Activated CD4-positive, alpha-beta T cell treated with anti-CD3 and anti-CD28 coated beads, Interleukin-2, Interleukin-6, amounts not matched to agents 100 ng/mL and 50 ng/mL, durations not matched to agents 16 hours and 8 hours (primary cell): ENCODE measurements around the gene VPS51.
A peak's percentile ranks its signal among the peaks of the same experiment; 100 is the strongest.

Source experiments
- DNase-seq: peaks from one replicate; pipeline ENCODE4 v3.0.0-alpha.2; 2020

VPS51 gene

GRCh38 chr11:65121865-65122696 lies 26.1 kb downstream of the VPS51 start, which contains the start of the genes FAU and MRPL49:
Gene FAU, minus strand, starts transcription at chr11:65122134. Its CDS starts 321 bp downstream, at chr11:65121813.
Gene MRPL49, plus strand, starts transcription at chr11:65122321. Its CDS starts 26 bp downstream, at chr11:65122347.
- DNase-seq: peak; percentile 99

DNA sequence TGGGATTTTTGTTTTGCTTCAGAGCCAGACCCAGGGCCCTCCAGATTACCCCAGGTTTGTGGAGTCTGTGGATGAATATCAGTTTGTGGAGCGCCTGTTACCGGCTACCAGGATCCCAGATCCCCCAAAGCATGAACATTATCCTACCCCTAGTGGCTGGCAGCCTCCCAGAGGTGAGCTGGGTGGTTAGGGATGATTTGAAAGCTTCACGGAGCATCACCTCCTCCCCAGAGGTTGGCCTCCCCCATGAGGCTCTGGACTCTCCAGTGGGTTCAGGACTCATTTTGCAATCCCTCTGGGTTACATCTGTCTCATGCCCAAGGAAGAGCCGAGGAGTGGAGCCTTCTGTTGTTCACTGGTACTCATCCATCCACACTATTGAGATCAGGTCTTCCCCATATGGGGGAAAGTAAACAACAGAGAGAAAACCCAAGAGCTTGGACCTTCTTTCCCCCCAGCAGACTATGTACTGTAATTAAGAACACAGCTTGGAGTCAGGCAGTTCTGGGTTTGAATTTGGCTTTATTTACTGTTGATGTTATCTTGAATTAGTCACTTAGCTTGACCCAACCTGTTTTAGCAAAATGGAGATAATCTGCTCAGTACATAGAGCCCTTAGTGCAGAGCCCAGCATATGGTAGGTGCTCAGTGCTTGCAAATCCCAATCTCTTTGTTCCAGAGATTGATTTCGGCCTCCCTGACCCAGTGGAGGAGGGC lies 28.6 kb downstream of the VPS51 start:
- DNase-seq: no peak

- DNase-seq: no peak
These were observed 29.4 kb downstream of the VPS51 start for GRCh38 chr11:65125197-65126056.

DNA sequence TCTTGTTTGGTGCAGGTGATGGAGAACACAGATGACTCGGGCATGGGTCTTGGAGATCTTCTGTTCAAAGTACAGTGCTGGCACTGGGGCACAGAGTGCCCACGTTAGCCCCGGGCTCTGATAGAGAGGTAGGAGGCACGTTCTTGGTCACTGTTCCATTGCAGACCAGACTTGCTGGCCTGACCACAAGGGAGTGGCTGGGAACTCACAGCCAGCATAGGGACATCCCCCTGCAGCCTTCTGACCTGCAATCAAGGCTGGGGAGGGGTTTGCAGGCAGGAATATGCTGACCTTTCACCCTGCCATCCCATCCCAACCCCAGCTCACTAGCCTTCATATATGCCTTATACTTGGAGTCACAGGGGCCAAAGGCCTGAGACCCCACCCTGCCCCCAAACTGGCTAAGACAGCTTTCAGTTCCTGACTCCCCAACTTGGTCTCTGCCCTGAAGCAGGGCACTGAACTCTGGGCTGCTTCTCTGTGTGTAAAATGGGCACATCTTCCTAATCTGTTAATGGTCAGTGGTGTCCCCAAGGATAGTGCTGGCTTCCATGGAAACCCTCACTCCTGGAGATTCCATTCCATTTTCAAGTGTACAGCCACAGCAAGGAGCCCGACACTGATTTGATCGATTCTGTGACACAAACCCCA lies 30.7 kb downstream of the VPS51 start:
- DNase-seq: no peak

GRCh38 chr11:65127473-65128181 lies 31.6 kb downstream of the VPS51 start:
- DNase-seq: no peak

DNA sequence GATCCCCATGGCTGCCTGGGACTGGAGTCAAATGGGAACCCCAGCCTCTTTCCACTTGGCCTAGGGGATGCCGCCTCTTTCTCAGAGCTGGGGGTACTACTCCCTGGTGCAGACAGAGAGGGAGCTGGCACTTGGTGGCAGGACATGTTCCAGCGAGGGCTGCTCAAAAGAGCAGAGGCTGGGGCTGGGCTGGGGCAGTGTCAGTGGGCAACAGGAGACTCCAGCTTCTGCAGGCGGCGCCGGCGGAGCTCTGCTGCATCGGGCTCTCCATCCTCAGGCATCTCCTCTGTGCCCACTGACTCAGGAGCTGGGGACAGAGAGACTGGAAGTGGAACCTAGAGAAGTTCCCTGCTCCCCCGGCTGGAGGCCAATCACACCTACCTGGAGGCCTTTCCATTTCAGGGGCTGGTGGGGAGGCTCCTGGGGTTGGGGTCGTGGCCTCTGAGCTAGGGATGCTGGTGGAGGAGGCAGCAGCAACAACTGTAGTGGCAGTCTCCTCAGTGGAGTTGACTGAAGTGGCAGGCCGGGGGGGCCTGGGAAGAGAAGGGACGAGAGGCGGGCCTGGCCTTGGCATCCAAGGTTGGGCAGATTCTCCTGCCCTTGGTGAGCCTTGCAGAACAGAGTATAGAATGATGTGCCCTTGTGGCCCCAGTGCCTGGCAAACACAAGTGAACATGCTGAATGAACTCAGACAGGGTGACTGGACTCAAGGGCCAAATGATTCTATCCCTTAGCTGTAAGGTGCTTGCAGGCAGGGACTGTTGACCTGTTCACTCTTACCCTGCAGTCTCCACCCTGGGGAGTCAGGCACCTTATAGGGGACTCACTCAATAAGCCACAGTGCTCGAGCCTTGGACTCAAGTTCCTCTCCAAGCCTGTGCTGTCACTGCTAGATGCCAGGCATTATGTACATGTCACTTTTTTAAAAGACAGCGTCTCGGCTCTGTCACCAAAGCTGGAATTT lies 32.5 kb downstream of the VPS51 start:
- no peak for DNase-seq

DNA sequence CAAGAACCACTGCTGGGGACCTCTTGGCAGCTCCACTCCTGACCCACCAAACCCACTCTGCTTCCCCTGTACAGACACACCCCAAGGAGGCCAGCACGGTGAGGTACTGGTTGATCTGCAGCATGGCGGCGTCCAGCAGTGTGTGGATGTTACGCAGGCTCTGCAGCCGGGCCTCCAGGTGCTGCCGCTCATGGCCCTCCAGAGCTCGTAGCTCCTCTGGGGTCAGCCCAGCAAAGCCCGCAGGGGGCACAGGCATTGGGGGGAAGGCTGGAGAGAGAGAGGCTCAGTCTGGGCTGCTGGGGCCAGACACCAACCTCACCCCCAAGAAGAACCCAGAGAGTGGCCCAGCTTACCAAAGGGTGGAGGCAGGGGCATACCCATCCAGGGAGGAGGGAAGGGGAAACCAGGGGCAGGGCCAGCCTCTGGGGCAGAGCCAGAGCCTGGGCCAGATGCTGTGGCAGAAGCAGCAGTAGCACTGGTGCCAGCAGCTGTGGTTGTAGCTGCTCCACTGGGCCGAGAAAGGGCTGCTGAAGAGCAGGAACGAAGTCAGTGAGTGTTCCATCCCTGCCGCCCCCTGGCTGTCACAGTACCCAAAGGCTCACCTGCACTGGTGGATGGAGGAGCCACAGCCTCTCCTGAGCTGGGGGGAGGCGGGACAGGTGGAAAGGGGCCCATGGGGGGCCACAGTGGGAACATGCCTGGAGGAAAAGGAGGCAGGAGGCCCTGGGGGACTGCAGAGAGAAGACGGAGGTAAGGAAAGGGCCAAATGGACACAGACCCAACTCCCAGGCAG lies 33.8 kb downstream of the VPS51 start:
- DNase-seq: no peak

DNA sequence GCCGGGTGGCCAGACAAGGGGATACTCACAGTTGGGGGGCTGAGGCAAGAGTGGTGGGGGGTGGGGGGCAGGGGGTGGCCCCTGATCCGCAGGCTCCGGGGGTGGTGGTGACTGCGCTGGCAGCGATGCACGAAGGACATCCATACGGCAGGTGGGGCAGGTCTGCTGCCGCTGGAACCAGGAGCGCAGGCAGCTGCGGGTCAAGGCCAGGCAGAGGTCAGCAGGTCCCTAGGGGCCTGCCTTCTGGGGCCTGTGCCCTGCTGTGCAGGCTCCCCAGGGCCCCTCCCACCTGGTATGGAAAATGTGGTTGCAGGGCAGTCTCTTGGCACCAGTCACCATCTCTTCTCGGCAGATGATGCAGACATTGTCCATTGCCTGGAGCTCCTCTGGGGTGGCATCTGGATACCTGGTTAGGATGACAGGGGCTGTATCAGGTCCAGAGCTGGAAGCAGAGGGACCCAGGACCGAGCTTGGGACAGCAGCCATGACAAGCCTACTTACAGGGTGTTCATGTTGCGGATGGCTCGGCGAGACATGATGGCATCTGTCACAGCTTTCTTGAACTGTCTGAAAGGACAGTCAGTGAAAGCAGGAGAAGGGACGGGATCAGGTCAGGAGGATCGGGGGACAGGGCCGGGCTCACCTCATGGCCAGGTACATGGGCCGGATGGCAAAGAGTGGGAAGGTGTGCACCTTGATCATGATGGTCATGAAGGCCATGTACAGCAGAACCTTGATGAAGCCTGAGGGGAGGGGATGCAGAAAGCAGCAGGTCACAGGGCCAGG lies 34.8 kb downstream of the VPS51 start:
- DNase-seq: no peak

DNA sequence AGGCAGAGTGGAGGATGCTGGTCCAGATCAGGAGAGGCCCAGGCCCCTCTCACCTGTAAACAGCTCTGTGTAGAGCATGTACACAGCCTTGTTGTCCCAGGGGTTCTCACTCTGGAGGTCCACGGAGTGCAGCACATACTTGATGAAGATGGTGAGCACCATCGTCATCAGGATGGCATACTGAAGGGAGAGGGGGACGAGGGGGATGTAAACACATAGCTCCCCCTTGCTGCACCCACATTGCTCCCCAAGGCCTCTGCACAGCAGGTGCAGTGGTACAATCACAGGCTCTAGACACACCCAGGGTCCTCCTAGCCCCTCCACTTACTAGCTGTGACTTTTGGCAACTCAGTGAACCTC lies 35.4 kb downstream of the VPS51 start:
- no peak for DNase-seq

DNA sequence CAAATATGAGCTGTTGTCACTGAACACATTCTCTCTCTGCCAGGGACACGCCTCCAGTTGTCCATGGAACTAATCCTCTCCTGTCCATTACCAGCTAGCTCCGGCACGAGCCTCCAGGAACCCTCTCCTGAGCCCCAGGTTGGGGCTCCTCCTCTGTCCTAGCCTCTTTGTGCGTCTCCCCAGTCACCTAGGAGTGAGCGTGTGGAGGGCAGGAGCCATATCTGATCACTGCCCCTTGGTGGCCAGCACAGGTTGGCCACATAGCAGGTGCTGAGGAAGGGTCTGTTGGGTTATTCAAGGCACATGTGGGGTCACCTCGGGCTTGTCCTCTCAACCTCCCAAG lies 35.9 kb downstream of the VPS51 start:
- no peak for DNase-seq

- DNase-seq: no peak
These were observed 36.4 kb downstream of the VPS51 start for GRCh38 chr11:65132238-65132987.

DNA sequence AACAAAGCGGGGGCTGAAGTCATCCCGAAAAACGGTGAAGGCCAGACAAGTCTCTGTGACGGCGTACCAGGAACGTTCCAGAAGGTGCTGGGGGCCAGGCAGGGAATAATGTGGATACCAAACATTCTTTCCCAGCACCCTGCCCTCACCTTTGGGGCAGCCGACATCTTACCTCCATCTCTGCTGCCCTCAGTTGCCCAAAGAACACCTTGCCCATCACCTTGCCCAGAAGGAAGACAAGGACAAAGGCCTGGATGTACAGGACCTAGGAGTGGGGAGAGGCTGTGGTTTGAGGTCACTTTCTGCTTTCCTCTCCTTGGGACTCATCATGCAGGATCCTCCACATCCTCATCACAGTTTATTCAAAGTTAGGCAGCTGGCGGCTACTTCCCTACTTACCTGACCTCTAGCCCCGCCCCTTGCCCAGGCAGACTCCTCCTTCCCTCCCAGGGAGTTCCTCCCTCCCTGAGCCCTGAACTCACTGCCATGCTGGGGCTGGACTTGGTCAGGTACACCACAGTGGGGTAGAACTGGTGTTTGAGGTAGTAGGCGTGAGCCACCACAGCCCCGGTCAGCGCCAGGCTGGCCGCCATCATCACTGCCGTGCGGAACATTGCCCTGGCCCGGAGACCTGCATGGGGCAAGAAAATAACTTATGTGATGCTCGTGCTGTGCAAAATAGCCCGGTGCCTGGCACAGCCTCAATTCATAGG lies 37.1 kb downstream of the VPS51 start:
- DNase-seq: peak; percentile 67

GRCh38 chr11:65133724-65134123 lies 37.7 kb downstream of the VPS51 start:
- no peak for DNase-seq

DNA sequence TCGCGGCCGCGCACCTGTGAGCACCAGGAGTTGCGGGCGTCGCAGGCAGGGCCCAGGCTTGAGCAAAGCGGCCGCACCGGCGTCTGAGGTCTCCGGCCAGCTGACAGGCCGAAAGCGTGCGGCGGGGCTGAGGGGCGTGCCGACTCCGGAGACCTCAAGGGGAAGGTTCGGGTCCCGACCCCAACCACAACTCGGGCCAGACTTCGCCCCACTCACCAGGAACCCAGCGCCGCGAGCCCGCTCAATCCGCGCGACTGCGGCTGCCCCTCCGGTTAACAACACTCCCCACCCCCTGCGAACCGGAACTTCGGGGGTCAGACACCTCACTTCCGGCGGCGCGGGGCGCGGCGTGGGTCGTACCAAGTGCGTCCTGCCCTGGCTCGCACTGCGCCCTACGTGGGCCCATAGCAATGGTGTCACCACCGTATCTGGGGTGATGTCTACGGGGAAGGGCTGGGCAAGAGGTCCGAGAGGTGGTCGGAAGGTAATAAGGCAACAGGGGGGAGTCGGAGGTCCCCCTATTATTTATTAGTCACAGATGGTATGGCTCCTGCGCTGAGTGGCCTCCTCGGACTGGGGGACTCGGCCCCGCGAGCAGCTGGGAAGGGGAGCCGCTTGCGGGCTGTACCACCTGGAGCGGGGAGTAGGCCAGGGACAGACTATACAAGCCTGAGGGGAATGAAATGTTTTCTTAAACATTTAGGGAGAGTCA lies 38.4 kb downstream of the VPS51 start, which contains the start of gene SYVN1:
Gene SYVN1 (minus strand): TSS at position 280 of the 712 bp plus-strand sequence. CDS start 918 bp downstream, outside the sequence.
- peak; percentile 93 for DNase-seq

GRCh38 chr11:65134952-65135632 lies 39.1 kb downstream of the VPS51 start:
- peak; percentile 93 for DNase-seq

- DNase-seq: no peak
These were observed 39.7 kb downstream of the VPS51 start for GRCh38 chr11:65135633-65136145.
